SKM-1 (cell line): ENCODE measurements around the gene DTNB.
"Not testable (repeated sequence)": the region's sequence is repeated elsewhere in the genome, so short reads cannot be mapped to it uniquely, and the experiment has no call there.

ENCODE experiments used
- DNase-seq: peaks from one replicate; lab custom pipeline; 2025; ENCODE audit not compliant: unreplicated experiment; lab: John Stamatoyannopoulos, UW

Gene DTNB

DNA sequence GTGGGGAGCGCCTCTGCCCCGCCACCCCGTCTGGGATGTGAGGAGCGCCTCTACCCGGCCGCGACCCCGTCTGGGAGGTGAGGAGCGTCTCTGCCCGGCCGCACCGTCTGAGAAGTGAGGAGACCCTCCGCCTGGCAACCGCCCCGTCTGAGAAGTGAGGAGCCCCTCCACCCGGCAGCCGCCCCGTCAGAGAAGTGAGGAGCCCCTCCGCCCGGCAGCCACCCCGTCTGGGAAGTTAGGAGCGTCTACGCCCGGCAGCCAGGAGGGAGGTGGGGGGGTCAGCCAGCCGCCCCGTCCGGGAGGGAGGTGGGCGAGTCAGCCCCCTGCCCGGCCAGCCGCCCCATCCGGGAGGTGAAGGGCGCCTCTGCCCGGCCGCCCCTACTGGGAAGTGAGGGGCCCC, 39.6 kb downstream of the DTNB start:
- DNase-seq = not testable (repeated sequence)

DNA sequence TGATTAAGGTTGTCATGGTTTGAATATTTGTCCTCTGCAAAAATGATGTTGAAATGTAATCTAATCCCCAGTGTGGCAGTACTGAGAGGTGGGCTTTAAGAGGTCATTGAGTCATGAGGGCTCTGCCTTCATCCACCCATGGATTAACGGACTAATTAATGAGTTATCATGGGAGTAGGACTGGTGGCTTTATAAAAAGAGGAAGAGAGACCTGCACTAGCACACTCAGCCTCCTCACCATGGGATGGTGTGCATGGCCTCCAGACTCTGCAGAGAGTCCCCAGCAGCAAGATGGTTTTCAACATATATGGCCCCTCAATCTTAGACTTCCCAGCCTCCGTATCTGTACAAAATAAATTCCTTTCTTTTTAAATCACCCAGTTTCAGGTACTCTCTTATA, 41.0 kb downstream of the DTNB start:
- DNase-seq = no peak

DNA sequence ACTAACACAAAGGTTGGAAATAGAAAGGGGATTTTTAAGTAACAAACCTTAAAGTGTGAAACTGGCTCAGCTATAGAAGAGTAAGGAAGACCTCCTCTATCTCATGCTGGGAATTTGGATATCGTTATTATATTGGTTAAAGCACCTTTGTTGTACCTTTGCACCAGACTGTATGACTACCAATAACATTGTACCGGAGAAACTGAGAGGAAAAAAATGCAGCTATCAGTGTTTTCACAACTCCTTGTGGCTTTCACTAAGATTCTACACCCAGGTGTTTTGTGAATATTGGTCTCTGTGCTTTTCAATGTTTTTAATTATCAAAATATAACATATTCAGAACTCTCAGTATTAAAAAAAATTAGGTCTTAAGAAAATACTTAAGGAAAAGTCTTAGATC, 48.7 kb downstream of the DTNB start:
- no peak for DNase-seq

DNA sequence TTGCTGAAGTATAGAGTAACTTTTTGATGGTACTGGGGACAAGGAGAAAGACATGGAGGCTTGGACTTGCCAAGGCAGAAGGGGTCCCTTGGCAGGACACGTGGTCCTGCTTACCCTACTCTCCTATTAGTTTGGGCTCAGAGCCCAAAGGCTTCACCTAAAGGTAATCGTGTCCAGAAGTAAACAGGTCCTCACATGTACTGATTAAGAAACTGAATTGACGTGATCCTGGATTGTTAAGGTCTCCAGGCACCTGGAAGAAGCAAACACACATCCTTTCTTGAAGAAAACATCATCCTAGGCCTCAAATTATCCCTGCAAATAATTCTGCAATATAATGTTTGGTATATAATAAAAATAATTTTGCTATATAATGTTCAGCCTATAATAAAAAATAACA, 50.0 kb downstream of the DTNB start:
- no peak for DNase-seq

DNA sequence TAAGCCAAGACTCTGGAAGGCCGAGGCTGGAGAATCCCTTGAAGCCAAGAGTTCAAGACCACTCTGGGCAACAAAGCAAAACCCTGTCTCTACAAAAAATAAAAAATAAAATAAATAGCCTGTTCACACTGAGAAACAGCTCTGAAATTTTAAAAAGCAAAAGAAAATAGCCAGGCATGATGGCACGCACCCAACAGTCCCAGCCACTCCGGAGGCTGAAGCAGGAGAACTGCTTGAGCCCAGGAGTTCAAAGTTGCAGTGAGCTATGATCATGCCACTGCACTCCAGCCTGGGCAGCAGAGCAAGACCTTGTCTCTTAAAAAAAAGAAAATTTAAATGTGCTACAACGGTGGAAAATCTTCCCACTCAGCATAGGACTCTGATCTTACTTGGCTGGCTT, 52.7 kb downstream of the DTNB start:
- no peak for DNase-seq

DNA sequence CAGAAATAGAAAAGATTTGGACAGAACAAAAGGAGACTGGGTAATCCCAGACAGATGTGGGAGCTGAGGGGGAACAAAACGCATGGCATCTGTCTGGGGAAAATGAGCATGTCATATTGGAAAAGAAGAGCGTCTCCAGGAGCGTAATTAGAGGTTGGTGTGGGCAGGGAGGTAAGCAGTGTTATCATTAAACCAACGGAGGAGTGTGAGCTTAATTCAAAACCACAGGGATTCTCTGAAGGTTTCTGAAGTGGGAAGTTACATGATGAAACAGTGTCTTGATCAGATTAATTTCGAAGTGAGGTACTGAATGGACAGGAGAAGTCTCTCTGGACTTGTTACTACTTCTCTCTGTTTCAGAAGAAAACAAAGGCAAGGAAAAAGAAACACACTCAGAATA, 53.3 kb downstream of the DTNB start:
- no peak for DNase-seq

DNA sequence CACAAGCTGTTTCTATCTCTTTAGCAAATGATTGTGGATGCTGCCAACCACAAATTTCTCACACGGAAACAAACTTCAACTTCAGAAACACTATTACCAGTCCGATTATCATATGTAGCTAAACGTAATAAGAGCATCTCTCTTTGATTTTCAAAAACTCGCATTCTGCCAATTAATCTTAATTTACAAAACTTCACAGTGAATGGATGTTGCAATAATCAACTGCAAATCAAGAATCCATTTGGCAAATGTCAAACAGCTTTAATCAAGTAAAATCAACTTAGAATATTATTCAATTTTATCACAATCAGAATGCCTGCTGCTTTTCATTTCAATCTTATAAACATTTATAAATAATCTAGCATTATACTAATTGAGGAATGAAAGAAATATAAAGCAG, 54.2 kb downstream of the DTNB start:
- DNase-seq = no peak

DNA sequence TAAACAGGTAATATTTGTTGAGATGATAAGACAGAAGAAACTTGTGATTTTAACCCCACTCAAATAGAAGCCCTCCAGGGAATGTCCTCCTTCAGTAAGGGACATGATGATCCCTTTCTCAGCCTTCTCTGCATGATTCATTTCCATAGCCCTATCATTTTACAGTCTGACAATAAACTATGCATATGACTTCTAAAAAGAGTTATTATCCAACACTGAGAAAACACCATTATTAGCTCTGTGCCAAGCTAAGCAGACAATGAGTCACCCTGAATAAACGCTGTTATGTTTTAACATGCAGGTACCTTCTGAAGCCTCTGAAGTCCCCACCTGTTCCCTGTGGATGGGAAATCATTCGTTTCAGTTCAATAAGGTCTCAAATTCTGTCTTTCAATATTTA, 54.7 kb downstream of the DTNB start:
- DNase-seq = no peak

DNA sequence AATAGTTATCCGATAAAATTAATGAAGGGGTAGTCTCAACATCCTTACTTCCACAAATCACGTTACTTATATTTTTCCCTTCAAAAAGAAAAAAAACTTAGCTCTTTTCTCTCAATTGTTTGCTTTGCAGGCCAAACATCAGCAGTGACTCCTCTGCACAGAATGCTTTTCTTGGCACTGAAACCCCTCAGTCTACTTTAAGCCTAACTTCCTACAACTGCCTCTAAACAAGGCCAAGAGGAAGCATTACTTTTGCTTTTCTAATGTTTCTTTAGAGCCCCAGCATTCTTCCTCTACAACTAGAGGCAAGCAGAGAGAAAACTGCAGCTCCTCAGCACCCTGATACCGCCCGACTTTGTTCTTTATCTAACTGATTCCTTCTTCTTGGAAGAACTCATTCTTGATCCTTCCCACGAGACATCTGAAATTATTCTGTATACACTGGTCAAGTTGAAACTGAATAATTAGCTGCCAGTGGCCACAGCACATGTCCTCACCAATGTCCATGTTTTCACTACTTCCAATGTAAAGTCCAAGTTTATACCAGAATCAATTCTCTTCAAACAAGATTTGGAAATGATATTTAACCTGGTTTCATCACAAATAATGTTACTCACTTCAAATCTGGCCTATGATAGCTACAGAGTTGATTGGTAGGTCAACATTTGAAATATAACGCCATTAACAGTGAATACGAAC, 55.3 kb downstream of the DTNB start:
- DNase-seq = no peak

DNA sequence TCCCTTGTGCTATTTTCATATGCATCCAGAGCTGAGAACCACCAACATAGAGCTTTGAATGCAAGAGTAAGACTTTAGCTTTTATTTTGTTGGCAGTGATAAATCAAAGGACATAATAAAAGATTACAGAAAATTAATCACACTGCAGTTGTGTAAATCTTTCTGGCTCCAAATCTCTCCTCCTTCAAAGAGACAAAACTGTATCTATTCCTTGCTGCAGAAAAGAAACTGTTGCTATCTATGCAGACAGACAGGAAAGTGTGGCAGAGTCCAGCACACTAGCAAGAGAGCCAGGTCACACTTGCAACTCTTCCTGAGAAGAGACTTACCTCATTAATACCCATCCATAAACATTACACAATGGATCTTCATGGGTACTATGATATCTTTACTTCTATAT, 57.5 kb downstream of the DTNB start:
- no peak for DNase-seq

DNA sequence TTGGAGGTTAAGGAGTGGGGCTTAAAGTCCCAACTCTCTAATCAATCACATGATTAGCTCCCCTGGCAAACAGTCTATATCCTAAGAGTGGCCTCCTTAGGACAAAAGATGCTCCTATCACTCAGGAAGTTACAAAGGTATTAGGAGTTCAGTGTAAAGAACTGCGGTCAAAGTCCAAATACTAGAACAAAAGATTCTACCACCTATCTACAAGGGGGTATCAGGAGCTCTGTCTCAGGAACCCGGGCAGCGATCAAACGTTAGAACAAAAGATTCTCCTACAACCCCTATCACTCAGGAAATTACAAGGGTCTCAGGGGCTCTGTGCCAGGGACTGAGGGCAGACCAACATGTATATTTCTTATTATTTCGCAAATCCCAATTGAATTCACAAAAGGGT, 58.0 kb downstream of the DTNB start:
- DNase-seq = no peak

DNA sequence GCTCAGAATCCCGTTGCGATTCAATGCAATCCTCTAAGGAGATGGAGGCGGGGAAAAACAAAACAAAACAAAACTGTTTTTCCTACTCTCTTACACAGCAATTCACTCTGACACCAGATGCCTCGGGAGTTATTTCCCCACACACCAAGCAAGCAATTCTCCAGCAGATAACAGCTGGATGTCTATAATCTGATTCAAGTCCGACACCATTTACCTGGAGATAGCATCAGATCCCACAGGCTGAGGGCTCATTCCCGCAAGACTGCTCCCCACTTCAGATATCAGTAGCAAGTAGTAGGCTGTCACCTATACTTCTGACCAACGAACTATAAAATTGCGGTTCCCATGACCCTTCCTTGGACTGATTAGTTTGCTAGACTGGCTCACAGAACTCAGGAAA, 58.7 kb downstream of the DTNB start:
- DNase-seq = no peak

DNA sequence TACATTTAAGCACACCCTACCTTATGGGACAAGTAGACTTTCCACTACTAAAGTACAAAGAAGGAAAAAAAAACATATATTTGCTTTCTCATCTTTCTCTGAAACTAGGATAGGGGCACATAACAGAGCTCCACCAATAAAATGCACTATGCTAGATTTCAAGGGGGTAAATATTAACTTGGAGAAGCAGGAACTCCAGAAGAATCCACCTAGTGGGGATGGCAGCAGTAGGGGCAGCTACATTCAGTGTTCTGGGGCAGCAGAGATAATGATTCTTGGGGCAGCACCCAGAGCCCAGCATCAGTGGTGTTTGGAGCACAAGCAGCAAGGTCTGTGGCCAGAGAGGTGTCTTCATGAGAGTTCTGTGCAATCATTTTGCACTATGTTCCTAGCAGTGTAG, 64.7 kb downstream of the DTNB start:
- no peak for DNase-seq

DNA sequence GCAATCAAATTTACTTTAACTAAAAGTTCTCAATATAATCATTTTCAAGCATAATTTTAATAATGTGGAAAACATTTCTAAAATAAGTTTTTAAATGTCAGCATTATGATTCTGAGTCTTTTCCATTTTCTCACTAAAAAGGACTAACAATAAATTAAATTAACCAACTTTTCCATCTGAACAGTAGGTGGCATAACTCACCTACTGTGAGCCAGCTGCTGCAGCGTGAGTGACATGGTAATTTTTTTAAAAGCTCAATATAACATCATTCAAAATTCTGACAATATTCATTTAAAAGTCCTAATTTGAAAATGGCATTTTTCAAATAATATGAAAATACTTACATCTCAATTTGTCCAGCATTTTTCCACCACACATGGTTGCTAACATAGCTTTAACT, 66.5 kb downstream of the DTNB start:
- no peak for DNase-seq

DNA sequence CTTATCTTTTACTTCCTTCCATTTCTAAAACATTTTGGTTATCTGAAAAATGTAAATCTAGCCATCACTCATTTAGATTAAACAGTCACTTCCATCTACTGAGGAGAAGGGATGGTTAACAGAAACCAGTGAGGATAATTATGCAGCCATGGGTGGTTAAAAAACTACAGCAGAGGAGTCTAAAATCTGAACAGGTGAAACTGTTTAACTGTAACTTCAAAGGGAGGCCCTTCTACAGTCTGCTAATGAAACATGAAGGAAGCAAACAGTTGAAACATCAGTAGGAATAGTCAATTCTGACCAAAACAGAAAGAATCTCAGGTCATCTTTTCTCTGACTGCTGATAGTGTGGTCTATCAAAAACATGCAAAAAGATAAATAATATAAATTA, 71.0 kb downstream of the DTNB start:
- DNase-seq = no peak

DNA sequence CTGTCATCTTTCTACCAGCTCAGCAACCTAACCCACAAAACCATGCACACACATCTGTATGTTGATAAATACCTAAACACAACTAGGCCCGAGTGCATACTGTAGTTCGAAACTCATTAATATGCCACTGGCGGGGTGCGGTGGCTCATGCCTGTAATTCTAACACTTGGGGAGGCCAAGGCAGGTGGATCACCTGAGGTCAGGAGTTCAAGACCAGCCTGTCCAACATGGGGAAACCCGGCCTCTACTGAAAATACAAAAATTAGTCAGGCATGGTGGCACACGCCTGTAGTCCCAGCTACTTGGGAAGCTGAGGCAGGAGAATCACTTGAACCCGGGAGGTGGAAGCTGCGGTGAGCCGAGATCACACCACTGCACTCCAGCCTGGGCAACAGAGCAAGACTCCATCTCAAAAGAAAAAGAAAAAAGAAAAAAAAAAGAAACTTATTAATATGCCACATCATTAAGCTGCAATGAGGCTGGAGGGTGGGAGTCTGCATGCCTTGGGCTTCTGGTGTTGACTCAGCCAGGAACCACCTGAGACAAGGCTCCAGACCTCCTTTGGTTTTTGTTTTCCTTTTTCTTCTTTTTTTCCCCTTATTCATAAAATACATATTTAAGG, 71.6 kb downstream of the DTNB start:
- DNase-seq = not testable (repeated sequence)

DNA sequence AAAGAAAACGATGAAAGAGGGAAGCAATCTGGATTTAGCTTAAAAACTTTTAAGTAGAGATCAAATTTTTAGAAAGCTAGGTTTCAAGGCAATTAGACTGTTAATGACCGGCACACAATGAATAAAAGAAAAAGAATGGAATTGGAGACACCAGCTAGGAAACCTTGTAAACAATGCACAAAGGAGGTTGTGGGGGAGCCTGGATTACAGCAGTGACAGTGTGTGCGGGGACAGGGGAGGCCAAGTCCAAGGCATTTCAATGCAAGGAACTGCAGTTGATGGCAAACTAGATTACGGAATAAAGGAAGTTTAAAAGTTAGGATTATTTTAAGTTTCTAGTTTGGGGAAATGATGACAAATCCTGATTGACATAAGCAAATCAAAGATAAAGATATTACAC, 74.5 kb downstream of the DTNB start:
- no peak for DNase-seq

DNA sequence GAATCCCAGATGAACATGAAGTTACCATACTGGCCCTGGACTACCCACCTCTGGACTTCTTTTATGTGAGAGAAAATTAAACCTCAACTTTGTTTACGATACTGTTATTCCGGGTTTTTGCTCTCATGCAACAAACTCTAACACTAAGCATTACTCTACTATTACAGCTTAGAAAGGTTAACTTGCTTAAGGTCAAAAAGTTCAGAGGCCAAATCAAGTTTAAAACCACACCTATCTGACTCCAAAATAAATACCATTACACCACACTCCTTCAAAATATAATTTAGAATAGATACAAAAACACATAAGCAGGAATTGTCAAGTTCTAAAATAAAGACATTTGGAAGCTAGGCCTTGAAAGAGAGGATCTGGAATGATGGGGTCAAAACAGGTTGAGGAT, 75.0 kb downstream of the DTNB start:
- no peak for DNase-seq

DNA sequence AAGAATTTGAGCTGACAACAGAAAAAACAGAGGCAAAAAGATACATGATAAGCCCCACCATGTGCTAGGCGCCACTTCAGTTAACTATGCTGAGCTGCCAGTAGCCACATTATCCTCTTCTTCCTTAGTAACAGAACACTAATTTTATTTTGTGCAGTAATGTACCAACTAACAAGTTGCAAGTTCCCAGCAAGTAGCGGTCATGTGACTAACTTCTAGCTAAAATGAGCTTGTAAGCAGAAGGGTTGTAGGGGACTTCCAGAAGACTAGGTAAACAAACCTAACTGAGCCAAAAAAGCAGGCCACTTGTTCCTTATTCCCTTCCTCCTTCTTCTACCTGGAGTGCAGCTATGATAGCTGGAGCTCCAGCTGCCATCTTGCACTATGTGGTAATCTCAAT, 75.5 kb downstream of the DTNB start:
- DNase-seq = no peak

DNA sequence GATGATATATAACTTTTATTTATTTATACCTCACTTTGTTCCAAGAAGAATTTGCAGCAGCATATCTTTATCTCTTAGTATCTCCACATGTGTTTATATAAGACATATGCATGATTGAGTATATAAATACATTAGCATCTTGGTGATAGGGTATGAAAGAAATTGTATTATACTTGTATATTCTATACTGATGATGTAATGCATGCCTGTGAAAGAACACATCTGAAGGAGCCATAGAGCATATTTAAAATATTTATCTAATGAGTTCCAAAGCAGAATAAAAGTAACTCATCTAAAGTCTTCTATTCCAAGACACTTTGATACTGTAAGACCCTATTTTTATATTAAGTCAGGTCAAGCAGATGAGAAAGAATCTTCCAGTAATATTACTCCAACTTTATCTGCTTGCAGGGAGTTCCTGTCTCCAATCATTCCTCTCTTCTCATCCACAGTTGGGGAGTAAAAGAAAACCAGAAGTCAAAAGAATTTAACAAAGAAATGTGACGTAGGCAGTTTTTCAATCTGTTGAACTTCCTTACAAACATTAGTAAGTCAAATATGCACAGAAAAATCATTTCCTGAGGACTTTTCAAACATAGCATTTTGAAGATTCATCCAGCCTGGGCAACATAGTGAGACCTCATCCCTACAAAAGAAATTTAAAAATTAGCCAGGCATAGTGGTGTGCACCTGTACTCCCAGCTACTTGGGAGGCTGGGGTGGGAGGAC, 76.7 kb downstream of the DTNB start:
- DNase-seq = no peak

DNA sequence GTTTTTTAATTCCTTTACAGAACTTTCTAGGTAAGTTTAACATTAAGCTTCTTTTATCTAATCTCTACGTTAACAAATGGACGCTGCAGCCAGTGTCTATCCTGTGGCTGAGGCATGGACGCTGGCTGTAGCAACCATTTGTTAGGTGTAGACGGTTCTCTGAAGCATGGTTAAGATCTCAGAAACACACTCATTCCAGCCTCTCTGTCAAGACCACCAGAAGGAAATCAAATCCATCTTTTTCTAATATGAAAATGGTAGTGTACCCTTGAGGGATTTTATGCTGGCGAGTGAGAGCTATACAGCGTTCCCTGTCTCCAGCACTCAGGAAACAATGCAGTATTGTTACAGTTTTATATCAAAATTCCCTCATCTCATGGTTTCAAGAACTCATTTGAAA, 78.0 kb downstream of the DTNB start:
- DNase-seq = no peak

DNA sequence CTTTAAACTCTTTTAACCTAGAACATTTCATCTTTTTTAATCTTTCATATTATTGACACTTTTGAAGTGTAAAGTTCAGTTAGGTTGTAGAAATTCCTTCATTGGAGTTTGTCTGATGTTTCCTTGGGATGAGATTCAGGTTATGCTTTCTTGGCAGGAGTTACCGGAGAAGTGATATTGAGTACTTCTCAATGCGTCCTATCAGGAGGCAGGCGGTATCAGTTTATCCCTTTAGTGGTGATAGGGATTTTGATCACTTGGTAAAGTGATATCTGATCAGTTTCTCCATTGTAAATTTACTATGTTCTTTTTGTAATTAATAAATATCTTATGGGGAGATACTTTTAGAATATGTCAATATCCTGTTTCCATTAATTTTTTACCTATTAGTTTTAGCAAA, 78.4 kb downstream of the DTNB start:
- no peak for DNase-seq
